ENCODE results near the gene ZNF598. TPM values are rescaled to one million over a fixed set of nuclear protein-coding genes. Genes with fewer than 3 reads are reported as not detected.

The ZNF598 gene
- total RNA-seq, 1 experiment from 2014 or later: 75.8 TPM

DNA sequence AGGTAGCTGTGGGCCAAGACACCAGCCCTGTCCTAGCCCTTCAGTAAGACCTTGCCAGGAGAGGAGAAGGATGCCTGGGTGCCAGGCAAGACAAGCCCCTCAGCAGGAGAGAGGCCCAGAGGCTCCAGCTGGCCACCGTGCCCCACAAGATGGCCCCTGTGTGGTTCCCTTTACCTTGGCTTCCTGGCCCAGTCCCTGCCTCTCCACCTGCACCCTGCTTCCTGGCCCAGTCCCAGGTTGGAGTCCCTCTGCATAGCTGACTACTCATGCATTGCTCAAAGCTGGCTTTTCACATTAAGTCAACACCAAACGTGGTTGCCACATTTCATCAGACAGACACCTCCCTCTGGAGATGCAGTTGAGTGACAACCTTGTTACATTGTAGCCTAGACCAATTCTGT is 15.9 kb downstream of the ZNF598 start:
- Histone ChIP-seq H3K36me3 (ENCODE audit: insufficient read depth, low read length, poor library complexity, severe bottlenecking) (peaks cover 20% of the 10 kb centered on the region), H3K4me1 (ENCODE audit: insufficient read depth, low read length, poor library complexity, severe bottlenecking) (peaks cover 6% of the 10 kb centered on the region), H3K4me3 (ENCODE audit: low read depth, low read length, poor library complexity, severe bottlenecking) (no peak overlapping the region), H3K27ac (ENCODE audit: low read depth, low read length, poor library complexity, severe bottlenecking) (peak overlapping the region; percentile 29), H3K27me3 (replicated peaks; ENCODE audit: insufficient read depth, low read depth, low read length, poor library complexity) (peaks cover 17% of the 10 kb centered on the region), H3K9me3 (ENCODE audit: low read depth, low read length, poor library complexity, severe bottlenecking) (no peaks in the 10 kb centered on the region)
- POLR2A ChIA-PET (ENCODE audit: low non-redundant PET): no interaction called here
- CTCF ChIA-PET: no interaction called here
- TF ChIP-seq, protein P1, sequence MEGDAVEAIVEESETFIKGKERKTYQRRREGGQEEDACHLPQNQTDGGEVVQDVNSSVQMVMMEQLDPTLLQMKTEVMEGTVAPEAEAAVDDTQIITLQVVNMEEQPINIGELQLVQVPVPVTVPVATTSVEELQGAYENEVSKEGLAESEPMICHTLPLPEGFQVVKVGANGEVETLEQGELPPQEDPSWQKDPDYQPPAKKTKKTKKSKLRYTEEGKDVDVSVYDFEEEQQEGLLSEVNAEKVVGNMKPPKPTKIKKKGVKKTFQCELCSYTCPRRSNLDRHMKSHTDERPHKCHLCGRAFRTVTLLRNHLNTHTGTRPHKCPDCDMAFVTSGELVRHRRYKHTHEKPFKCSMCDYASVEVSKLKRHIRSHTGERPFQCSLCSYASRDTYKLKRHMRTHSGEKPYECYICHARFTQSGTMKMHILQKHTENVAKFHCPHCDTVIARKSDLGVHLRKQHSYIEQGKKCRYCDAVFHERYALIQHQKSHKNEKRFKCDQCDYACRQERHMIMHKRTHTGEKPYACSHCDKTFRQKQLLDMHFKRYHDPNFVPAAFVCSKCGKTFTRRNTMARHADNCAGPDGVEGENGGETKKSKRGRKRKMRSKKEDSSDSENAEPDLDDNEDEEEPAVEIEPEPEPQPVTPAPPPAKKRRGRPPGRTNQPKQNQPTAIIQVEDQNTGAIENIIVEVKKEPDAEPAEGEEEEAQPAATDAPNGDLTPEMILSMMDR (conservative IDR thresholded peaks at IDR 0.05; ENCODE audit: low read depth, low read length): no peak
- no peak for TF ChIP-seq EZH2 (IDR thresholded peaks at IDR 0.05; ENCODE audit: borderline replicate concordance, low read depth, low read length, poor library complexity, severe bottlenecking)
- BruUV-seq (replicated peaks): no TSS peak
- no peak for DNase-seq (ENCODE audit: low spot score)
- intact Hi-C loops (cut with micrococcal nuclease; ENCODE audit: unreplicated experiment): no loop called here

DNA sequence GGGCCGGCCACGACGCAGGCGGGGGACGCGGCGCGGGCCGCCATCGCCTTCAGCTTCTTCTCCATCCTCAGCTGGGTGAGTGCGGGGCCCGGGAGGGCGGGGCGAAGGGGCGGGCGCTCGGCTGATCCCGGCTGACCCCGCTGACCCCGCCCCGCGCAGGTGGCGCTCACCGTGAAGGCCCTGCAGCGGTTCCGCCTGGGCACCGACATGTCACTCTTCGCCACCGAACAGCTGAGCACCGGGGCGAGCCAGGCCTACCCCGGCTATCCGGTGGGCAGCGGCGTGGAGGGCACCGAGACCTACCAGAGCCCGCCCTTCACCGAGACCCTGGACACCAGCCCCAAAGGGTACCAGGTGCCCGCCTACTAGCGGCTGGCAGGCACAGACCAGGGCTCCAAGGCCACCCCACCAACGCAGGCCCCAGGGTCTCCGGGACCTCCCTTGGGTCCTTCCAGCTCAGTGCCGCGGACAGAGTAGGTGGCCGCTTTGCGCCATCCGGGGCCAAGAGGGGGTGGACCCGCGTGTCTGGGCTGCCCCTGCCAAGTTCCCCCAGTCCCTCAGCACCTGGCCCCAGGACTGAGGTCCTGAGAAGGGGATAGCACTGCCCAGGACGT is 16.8 kb downstream of the ZNF598 start:
- Histone ChIP-seq H3K36me3 (ENCODE audit: insufficient read depth, low read length, poor library complexity, severe bottlenecking) (peaks cover 11% of the 10 kb centered on the region), H3K4me1 (ENCODE audit: insufficient read depth, low read length, poor library complexity, severe bottlenecking) (peaks cover 6% of the 10 kb centered on the region), H3K9me3 (ENCODE audit: low read depth, low read length, poor library complexity, severe bottlenecking) (no peaks in the 10 kb centered on the region), H3K27me3 (replicated peaks; ENCODE audit: insufficient read depth, low read depth, low read length, poor library complexity) (peaks cover 17% of the 10 kb centered on the region), H3K27ac (ENCODE audit: low read depth, low read length, poor library complexity, severe bottlenecking) (no peak overlapping the region), H3K4me3 (ENCODE audit: low read depth, low read length, poor library complexity, severe bottlenecking) (no peak overlapping the region)
- ChIA-PET CTCF (no interaction called here), POLR2A (ENCODE audit: low non-redundant PET) (interaction anchor here (1.0 kb wide), 1 partner anchor 28 kb away, joined by 3 read pairs; the partner anchor contains the start of gene RPS2)
- BruUV-seq (replicated peaks): no TSS peak
- intact Hi-C loops (cut with micrococcal nuclease; ENCODE audit: unreplicated experiment): no loop called here
- DNase-seq (ENCODE audit: low spot score): no peak
- TF ChIP-seq, protein P1 (conservative IDR thresholded peaks at IDR 0.05; ENCODE audit: low read depth, low read length): no peak
- no peak for TF ChIP-seq EZH2 (IDR thresholded peaks at IDR 0.05; ENCODE audit: borderline replicate concordance, low read depth, low read length, poor library complexity, severe bottlenecking)

DNA sequence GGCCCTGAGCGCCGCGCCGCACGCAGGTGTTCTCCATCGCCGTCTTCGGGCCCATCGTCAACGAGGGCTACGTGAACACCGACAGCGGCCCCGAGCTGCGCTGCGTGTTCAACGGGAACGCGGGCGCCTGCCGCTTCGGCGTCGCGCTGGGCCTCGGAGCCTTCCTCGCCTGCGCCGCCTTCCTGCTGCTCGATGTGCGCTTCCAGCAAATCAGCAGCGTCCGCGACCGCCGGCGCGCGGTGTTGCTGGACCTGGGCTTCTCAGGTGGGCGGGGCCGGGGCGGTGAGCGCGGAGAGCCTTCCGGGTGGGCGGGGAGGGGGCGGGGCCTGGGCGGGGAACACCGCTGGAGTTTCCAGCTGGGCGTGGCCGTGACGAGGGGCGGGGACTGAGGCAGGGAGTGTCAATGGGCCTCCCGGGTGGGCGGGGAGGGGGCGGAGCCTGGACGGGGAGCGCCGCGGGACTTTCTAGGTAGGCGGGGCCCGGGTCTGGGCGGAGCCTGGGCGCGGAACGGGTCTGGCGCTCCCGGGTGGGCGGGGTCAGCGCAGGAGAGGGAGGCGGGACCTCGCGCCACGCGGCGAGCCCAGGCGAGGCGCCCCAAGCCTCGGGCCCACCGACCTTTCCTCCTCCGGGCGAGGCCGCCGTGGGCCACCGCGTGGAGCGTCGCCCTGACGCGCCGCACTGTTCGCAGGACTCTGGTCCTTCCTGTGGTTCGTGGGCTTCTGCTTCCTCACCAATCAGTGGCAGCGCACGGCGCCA is 17.5 kb downstream of the ZNF598 start:
- no TSS peak for BruUV-seq (replicated peaks)
- Histone ChIP-seq H3K27me3 (replicated peaks; ENCODE audit: insufficient read depth, low read depth, low read length, poor library complexity) (peaks cover 17% of the 10 kb centered on the region), H3K36me3 (ENCODE audit: insufficient read depth, low read length, poor library complexity, severe bottlenecking) (peaks cover 5% of the 10 kb centered on the region), H3K9me3 (ENCODE audit: low read depth, low read length, poor library complexity, severe bottlenecking) (no peaks in the 10 kb centered on the region), H3K4me3 (ENCODE audit: low read depth, low read length, poor library complexity, severe bottlenecking) (no peak overlapping the region), H3K4me1 (ENCODE audit: insufficient read depth, low read length, poor library complexity, severe bottlenecking) (peaks cover 6% of the 10 kb centered on the region), H3K27ac (ENCODE audit: low read depth, low read length, poor library complexity, severe bottlenecking) (no peak overlapping the region)
- no peak for TF ChIP-seq EZH2 (IDR thresholded peaks at IDR 0.05; ENCODE audit: borderline replicate concordance, low read depth, low read length, poor library complexity, severe bottlenecking)
- TF ChIP-seq, protein P1 (conservative IDR thresholded peaks at IDR 0.05; ENCODE audit: low read depth, low read length): no peak
- CTCF ChIA-PET: interaction anchor here (0.6 kb wide), 1 partner anchor 149 kb away, joined by 8 read pairs; no protein-coding TSS in a partner anchor
- POLR2A ChIA-PET (ENCODE audit: low non-redundant PET): interaction anchor here (1.0 kb wide), 1 partner anchor 27 kb away, joined by 3 read pairs; the partner anchor contains the start of gene RPS2
- intact Hi-C loops (cut with micrococcal nuclease; ENCODE audit: unreplicated experiment): no loop called here
- peak; percentile 93 for DNase-seq (ENCODE audit: low spot score)
